ENCODE measurements around the gene CCDC68. TPM values are rescaled to one million over a fixed set of nuclear protein-coding genes. Genes with fewer than 3 reads are reported as not detected.
"Not testable (repeated sequence)": the region's sequence is repeated elsewhere in the genome, so short reads cannot be mapped to it uniquely, and the experiment has no call there.

CCDC68 gene
- 11.9 TPM for polyA plus RNA-seq (ENCODE audit: insufficient read length)
- long read RNA-seq, donor 1 = 0 reads
- long read RNA-seq, donor 2 = 0 reads
- long read RNA-seq, donor 3, partial matches to known transcripts = 0 of 1 reads
- long read RNA-seq, donor 3, other reads (novel, unspliced or antisense) = 0 of 1 reads
- long read RNA-seq, donor 4 = 0 reads
- long read RNA-seq, donor 5 = 0 reads
- long read RNA-seq, donor 6 = 0 reads
- long read RNA-seq, donor 7, full-length matches to known transcripts = 1 of 1 reads
- long read RNA-seq, donor 7, partial matches to known transcripts = 0 of 1 reads
- long read RNA-seq, donor 7, other reads (novel, unspliced or antisense) = 0 of 1 reads
- long read RNA-seq, donor 8, full-length matches to known transcripts = 1 of 1 reads
- long read RNA-seq, donor 8, partial matches to known transcripts = 0 of 1 reads
- long read RNA-seq, donor 8, other reads (novel, unspliced or antisense) = 0 of 1 reads

- no peak for DNase-seq
Measured at GRCh38 chr18:54958704-54959625, at the start of gene CCDC68. CCDC68 (minus strand) TSS chr18:54959461; CDS start chr18:54942791, 16,670 bp downstream.

GRCh38 chr18:55007602-55008001 is 48.3 kb upstream of the CCDC68 start:
- no peak for DNase-seq

GRCh38 chr18:55003695-55004094 is 44.4 kb upstream of the CCDC68 start:
- no peak for DNase-seq

GRCh38 chr18:55002261-55002660 is 43.0 kb upstream of the CCDC68 start:
- DNase-seq = no peak

- no peak for DNase-seq
Measured at GRCh38 chr18:55001394-55002024, 42.2 kb upstream of the CCDC68 start.

GRCh38 chr18:55000529-55000928 is 41.3 kb upstream of the CCDC68 start:
- no peak for DNase-seq

GRCh38 chr18:54999016-54999415 is 39.8 kb upstream of the CCDC68 start:
- no peak for DNase-seq

GRCh38 chr18:54995421-54996143 is 36.3 kb upstream of the CCDC68 start:
- no peak for DNase-seq

GRCh38 chr18:54991981-54992380 is 32.7 kb upstream of the CCDC68 start:
- DNase-seq = no peak

GRCh38 chr18:54984908-54985307 is 25.6 kb upstream of the CCDC68 start:
- DNase-seq = no peak

GRCh38 chr18:54983791-54984190 is 24.5 kb upstream of the CCDC68 start:
- no peak for DNase-seq

GRCh38 chr18:54983041-54983686 is 23.9 kb upstream of the CCDC68 start:
- peak; percentile 45 for DNase-seq

- no peak for DNase-seq
Measured at GRCh38 chr18:54981076-54981475, 21.8 kb upstream of the CCDC68 start.

GRCh38 chr18:54975598-54975997 is 16.3 kb upstream of the CCDC68 start:
- no peak for DNase-seq

- DNase-seq = no peak
Measured at GRCh38 chr18:54973046-54973445, 13.8 kb upstream of the CCDC68 start.

- no peak for DNase-seq
Measured at GRCh38 chr18:54968807-54969206, 9.5 kb upstream of the CCDC68 start.

- not testable (repeated sequence) for DNase-seq
Measured at GRCh38 chr18:54968237-54968636, 9.0 kb upstream of the CCDC68 start.

- DNase-seq = no peak
Measured at GRCh38 chr18:54967786-54968185, 8.5 kb upstream of the CCDC68 start.

- DNase-seq = no peak
Measured at GRCh38 chr18:54964741-54965140, 5.5 kb upstream of the CCDC68 start.

- DNase-seq = no peak
Measured at GRCh38 chr18:54962919-54963645, 3.8 kb upstream of the CCDC68 start.

All from left kidney (tissue), 8 donors.